HG03196 (cell line): ENCODE measurements around the gene ITGA1.
"Not testable (repeated sequence)": the region's sequence is repeated elsewhere in the genome, so short reads cannot be mapped to it uniquely, and the experiment has no call there.

Experiments
- ATAC-seq: cut with Tn5 transposase; IDR thresholded peaks from one replicate; pipeline ENCODE4 v1.9.1; 2021; ENCODE audit not compliant: unreplicated experiment

Gene ITGA1

GRCh38 chr5:52945040-52945439 lies 157.3 kb downstream of the ITGA1 start:
- ATAC-seq = no peak

- no peak for ATAC-seq
Measured at GRCh38 chr5:52947208-52947607, 159.5 kb downstream of the ITGA1 start.

GRCh38 chr5:52947851-52948250 lies 160.1 kb downstream of the ITGA1 start:
- ATAC-seq = no peak

- peak; percentile 98 for ATAC-seq
Measured at GRCh38 chr5:52948418-52949076, 160.8 kb downstream of the ITGA1 start.

DNA sequence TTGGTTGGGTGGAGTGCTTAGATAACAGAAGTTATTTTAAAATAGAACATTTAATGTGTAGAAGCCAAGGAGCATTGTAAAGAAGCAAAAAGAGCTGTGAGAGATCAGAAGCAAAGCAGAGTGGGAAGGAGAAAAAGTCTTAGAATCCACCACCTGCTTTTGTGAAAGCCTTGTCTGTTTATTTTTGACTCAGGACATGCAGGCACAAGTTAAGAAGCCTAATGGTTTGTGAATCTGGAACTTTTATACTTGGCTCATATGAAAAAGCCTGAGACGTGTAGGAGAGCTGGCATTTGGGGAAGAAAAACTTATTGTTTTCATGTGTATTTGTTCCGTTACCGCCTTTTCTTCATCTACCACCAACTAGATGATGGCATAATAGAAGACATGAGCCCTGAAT lies 163.0 kb downstream of the ITGA1 start:
- no peak for ATAC-seq

- ATAC-seq = no peak
Measured at GRCh38 chr5:52952483-52952882, 164.8 kb downstream of the ITGA1 start.

- ATAC-seq = no peak
Measured at GRCh38 chr5:52956014-52956413, 168.3 kb downstream of the ITGA1 start.

- ATAC-seq = peak; percentile 83
Measured at GRCh38 chr5:52956915-52957747, 169.4 kb downstream of the ITGA1 start.

- no peak for ATAC-seq
Measured at GRCh38 chr5:52961274-52961681, 173.6 kb downstream of the ITGA1 start.

DNA sequence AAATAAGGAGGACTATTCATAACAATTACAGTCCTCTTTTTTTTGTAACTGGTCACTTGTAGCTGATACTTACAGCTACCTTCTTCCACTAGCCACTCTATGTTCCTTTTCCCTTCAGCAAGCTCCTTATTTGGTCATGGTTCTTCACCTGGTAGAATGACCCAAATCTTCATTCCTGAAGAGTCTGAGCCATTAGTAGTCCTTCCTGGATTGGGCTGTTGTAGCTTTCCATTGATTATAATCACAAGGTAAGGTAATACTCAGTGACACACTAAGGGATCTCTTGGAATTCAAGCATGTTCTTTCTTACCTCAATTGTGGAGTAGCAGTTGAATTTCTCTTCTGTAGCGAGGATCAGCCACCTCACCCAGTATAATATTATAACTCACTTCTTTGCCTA lies 175.9 kb downstream of the ITGA1 start:
- ATAC-seq = no peak

- ATAC-seq = no peak
Measured at GRCh38 chr5:52964138-52964537, 176.4 kb downstream of the ITGA1 start.

DNA sequence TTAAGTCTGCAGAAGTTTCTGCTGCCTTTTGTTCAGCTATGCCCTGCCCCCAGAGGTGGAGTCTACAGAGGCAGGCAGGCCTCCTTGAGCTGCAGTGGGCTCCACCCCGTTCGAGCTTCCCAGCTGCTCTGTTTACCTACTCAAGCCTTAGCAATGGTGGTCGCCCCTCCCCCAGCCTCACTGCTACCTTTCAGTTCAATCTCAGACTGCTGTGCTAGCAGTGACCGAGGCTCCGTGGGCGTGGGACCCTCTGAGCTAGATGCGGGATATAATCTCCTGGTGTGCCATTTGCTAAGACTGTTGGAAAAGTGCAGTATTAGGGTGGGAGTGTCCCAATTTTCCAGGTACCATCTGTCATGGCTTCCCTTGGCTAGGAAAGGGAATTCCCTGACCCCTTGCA lies 188.4 kb downstream of the ITGA1 start:
- not testable (repeated sequence) for ATAC-seq

- no peak for ATAC-seq
Measured at GRCh38 chr5:52977264-52977897, 189.7 kb downstream of the ITGA1 start.

- ATAC-seq = no peak
Measured at GRCh38 chr5:52981507-52981906, 193.8 kb downstream of the ITGA1 start.

DNA sequence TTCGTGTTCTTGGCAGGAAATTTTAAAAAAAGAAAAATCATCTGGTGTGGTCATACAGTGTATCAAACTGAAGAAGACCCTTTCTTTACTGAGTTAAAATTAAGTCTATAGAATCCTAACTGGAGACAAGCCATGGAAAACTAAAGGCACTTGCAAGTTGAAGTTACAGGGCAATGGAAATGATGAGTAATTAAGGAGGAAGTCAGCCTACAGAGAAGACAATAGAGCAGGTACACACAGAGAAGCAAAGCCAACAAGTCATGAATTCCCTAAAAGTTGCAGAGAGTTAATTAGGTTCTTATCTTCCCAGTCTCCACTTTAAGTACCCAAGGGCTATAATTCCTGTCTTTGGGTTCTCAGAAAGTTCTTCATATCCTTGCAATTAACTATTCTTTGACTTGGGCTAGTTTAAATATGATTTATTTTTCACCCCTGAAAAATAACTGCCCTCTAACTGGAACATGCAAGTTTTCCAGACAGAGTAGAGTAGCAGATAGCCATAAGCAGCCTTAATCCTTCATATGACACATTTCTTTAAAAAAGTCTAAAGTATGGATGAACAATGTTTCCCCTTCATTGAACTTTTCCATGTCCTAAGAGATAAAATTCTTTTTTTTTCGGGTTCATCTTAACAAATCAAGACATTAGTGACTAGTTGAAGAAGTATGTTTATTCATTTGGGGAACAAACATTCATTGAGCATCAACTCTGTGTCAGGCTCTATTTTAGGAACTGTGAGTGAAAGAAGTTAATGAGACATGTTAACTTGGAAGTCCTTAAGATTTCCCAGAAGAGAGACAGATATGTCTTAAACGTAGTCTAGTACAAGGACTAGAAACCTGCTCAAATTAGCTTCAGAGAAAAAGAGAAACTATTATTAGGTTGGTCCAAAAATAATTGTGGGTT lies 196.3 kb downstream of the ITGA1 start:
- ATAC-seq = no peak

- no peak for ATAC-seq
Measured at GRCh38 chr5:52985306-52985705, 197.6 kb downstream of the ITGA1 start.

DNA sequence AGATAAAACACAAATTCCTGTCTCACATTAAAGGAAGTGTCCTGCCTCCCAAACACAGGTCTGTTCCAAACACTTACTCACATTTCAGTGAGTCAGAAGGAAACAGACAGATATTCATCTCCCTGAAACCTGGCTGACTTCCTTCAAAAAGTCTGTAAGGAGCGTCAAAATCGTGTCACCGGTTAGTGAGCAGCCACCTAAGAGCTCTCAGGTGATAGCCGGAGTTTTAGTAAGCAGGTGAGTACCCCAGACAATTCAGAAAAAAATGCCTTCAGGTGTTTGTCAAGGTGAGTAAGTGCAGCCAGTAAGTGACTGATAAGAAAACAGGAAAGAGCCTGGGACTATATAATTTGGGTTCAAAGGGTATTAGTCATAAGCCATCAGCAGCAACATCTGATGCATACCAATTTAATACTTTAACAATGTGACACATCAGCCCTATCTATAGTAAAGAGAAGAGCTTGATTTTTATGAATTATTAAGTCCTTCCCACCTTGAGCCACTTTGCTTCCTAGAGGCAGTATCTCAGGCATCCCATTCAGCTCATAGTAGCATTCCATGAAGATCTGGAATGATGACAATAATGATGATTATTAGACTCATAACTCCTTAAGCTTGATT lies 200.1 kb downstream of the ITGA1 start:
- ATAC-seq = no peak

DNA sequence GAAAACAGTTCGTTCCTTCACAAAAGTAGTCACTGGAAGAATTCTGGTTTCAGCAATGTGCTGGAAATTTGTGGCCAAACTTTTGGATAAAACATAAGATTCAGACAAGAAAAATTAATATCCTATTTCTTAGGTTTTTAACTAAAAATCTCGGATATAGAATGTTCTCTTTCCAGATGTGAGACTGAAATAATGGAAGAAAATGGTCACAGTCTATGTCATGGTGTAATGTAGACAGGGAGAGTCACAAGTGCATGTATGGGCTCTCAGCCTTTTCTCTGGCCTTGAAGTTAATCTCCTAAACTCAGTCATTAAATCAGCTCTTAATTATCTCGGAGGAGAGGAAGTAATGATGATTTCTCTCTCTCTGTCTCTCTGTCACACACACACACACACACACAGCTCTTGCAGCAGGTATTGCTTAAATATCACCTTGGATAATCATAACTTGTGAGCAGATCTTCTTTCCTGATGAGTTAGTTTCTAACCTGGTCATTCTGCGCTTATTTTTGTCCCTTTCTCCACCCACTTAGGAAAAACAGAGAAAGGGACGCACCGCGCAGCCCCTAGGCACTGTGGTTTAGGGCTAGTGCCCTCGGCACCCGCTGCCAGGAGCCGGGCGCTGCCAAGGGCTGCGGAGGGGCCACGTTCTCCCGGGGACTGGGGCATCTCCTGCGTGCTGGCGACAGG lies 200.8 kb downstream of the ITGA1 start:
- no peak for ATAC-seq

- ATAC-seq = peak; percentile 47
Measured at GRCh38 chr5:52989025-52989780, 201.5 kb downstream of the ITGA1 start, which contains the start of gene ITGA2. Gene ITGA2 (plus strand): TSS chr5:52989352. CDS start chr5:52989469, 117 bp downstream.
